PC-3 (cell line): ENCODE results near the gene CLSTN3. TPM values are rescaled to one million over a fixed set of nuclear protein-coding genes. Genes with fewer than 3 reads are reported as not detected.
"Not testable (repeated sequence)": the region's sequence is repeated elsewhere in the genome, so short reads cannot be mapped to it uniquely, and the experiment has no call there.

Source experiments
- ATAC-seq: fragments of 200-7000 bp; cut with Tn5 transposase; 2 replicates; pipeline ENCODE4 v1.9.1; 2020; ENCODE audit warnings: mild to moderate bottlenecking, moderate library complexity
- BruUV-seq: library from RNA; stranded (reverse); fragments of 400-500 nt; replicated peaks from 2 replicates; lab custom pipeline; 2021; lab: Mats Ljungman, UMichigan
- CTCF ChIA-PET: fragments of 300-600 bp; sonication (Branson Sonifier 250); formaldehyde crosslinking; loops from one replicate; lab custom pipeline; 2022; ENCODE audit warnings: antibody characterized with exemption; lab: Charles Lee
- POLR2A ChIA-PET: fragments of 300-600 bp; sonication (Branson Sonifier 250); formaldehyde crosslinking; loops from one replicate; lab custom pipeline; 2022; ENCODE audit warnings: antibody characterized with exemption; ENCODE audit not compliant: unreplicated experiment; lab: Charles Lee
- DNase-seq: peaks from one replicate; pipeline ENCODE4 v3.0.0-alpha.2; 2015
- H2AFZ ChIP-seq: fragments of 300-600 bp; sonication (generic); 2 replicates; pipeline ENCODE4 v1.6.0; 2016; ENCODE audit warnings: antibody characterized with exemption, low read length
- H3F3A ChIP-seq: fragments of 300-600 bp; sonication (generic); one replicate; pipeline ENCODE4 v1.6.0; 2017; ENCODE audit warnings: antibody characterized with exemption, low read length, control low read depth, mild to moderate bottlenecking; ENCODE audit not compliant: unreplicated experiment
- H3K27ac ChIP-seq: fragments of 300-600 bp; sonication (generic); 2 replicates; pipeline ENCODE4 v1.5.1; 2016; ENCODE audit warnings: mild to moderate bottlenecking, low read length
- H3K27me3 ChIP-seq: fragments of 300-600 bp; sonication (generic); 2 replicates; pipeline ENCODE4 v1.6.1; 2016; ENCODE audit warnings: low read length, mixed read lengths
- H3K36me3 ChIP-seq: fragments of 300-600 bp; sonication (generic); 2 replicates; pipeline ENCODE4 v1.6.1; 2016; ENCODE audit warnings: low read depth, mixed run types, low read length, mixed read lengths
- H3K4me1 ChIP-seq: fragments of 300-600 bp; sonication (generic); 2 replicates; pipeline ENCODE4 v1.5.1; 2016; ENCODE audit warnings: low read length; ENCODE audit not compliant: insufficient read depth
- H3K4me2 ChIP-seq: fragments of 300-600 bp; sonication (generic); 2 replicates; pipeline ENCODE4 v1.6.0; 2016; ENCODE audit warnings: low read length
- H3K4me3 ChIP-seq: fragments of 300-600 bp; sonication (generic); 2 replicates; pipeline ENCODE4 v1.5.1; 2016; ENCODE audit warnings: mild to moderate bottlenecking, low read length, mixed read lengths
- H3K79me2 ChIP-seq: fragments of 300-600 bp; sonication (generic); 2 replicates; pipeline ENCODE4 v1.6.1; 2017; ENCODE audit warnings: low read length, mixed read lengths
- H3K9ac ChIP-seq: fragments of 300-600 bp; sonication (generic); 2 replicates; pipeline ENCODE4 v1.6.0; 2016; ENCODE audit warnings: mild to moderate bottlenecking, low read length
- H3K9me2 ChIP-seq: fragments of 300-600 bp; sonication (generic); replicated peaks from 2 replicates; pipeline ENCODE4 v1.6.1; 2016; ENCODE audit warnings: mixed run types, low read length, mixed read lengths
- H3K9me3 ChIP-seq: fragments of 300-600 bp; sonication (generic); 2 replicates; pipeline ENCODE4 v1.6.1; 2016; ENCODE audit warnings: low read length, mixed read lengths
- H4K20me1 ChIP-seq: fragments of 300-600 bp; sonication (generic); 2 replicates; pipeline ENCODE4 v1.6.1; 2016; ENCODE audit warnings: low read length, mixed read lengths
- EZH2 ChIP-seq: fragments of 300-600 bp; sonication (generic); IDR thresholded peaks from one replicate; pipeline ENCODE4 v1.6.1; 2017; ENCODE audit warnings: antibody characterized with exemption, mild to moderate bottlenecking, low read length; ENCODE audit not compliant: unreplicated experiment
- EZH2phosphoT487 ChIP-seq: fragments of 300-600 bp; sonication (generic); IDR thresholded peaks from 2 replicates; pipeline ENCODE4 v1.6.1; 2018; ENCODE audit warnings: mild to moderate bottlenecking, antibody characterized with exemption, low read length, borderline replicate concordance
- intact Hi-C: fragments of 100-400 bp; cut with micrococcal nuclease; formaldehyde crosslinking; loops from 2 replicates; pipeline ENCODE4 v1.9.0; 2023
- total RNA-seq: library from RNA; depleted of rRNA; stranded (reverse); fragments of >200 nt; gene quantifications from 2 replicates; pipeline ENCODE4 v1.2.3, GENCODE V29; 2014
- TF ChIP-seq, protein P1 (sequence below): fragments of 300-600 bp; sonication (generic); conservative IDR thresholded peaks from 2 replicates; pipeline ENCODE4 v1.5.1; 2017; ENCODE audit warnings: antibody characterized with exemption, low read depth, mild to moderate bottlenecking, low read length

The CLSTN3 gene
- total RNA-seq, 1 experiment from 2014 or later: 10.9 TPM

GRCh38 chr12:7106082-7106481 lies 24.1 kb upstream of the CLSTN3 start:
- DNase-seq (no peak), ATAC-seq (no peak)
- peaks cover 5% of the 10 kb centered on the region; the same call in 1 of the 2 replicates for H3K36me3 ChIP-seq
- no peaks in the 10 kb centered on the region for H4K20me1 ChIP-seq
- no TSS peak for BruUV-seq
- intact Hi-C loops: no loop called here
- H3K79me2 ChIP-seq: peaks cover 19% of the 10 kb centered on the region; the same call in 1 of the 2 replicates
- H3F3A ChIP-seq: no peaks in the 10 kb centered on the region
- no peaks in the 10 kb centered on the region for H3K27me3 ChIP-seq
- TF ChIP-seq, protein P1, sequence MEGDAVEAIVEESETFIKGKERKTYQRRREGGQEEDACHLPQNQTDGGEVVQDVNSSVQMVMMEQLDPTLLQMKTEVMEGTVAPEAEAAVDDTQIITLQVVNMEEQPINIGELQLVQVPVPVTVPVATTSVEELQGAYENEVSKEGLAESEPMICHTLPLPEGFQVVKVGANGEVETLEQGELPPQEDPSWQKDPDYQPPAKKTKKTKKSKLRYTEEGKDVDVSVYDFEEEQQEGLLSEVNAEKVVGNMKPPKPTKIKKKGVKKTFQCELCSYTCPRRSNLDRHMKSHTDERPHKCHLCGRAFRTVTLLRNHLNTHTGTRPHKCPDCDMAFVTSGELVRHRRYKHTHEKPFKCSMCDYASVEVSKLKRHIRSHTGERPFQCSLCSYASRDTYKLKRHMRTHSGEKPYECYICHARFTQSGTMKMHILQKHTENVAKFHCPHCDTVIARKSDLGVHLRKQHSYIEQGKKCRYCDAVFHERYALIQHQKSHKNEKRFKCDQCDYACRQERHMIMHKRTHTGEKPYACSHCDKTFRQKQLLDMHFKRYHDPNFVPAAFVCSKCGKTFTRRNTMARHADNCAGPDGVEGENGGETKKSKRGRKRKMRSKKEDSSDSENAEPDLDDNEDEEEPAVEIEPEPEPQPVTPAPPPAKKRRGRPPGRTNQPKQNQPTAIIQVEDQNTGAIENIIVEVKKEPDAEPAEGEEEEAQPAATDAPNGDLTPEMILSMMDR: no peak
- TF ChIP-seq EZH2 (no peak), EZH2phosphoT487 (no peak)
- POLR2A ChIA-PET: no interaction called here
- no peak overlapping the region for H2AFZ ChIP-seq
- H3K4me1 ChIP-seq: no peaks in the 10 kb centered on the region; the same call in 1 of the 2 replicates
- no peak overlapping the region for H3K9ac ChIP-seq
- CTCF ChIA-PET: no interaction called here
- no peak overlapping the region for H3K4me3 ChIP-seq
- H3K9me3 ChIP-seq: no peaks in the 10 kb centered on the region
- no peak overlapping the region for H3K27ac ChIP-seq
- H3K9me2 ChIP-seq: no peaks in the 10 kb centered on the region
- no peak overlapping the region for H3K4me2 ChIP-seq

DNA sequence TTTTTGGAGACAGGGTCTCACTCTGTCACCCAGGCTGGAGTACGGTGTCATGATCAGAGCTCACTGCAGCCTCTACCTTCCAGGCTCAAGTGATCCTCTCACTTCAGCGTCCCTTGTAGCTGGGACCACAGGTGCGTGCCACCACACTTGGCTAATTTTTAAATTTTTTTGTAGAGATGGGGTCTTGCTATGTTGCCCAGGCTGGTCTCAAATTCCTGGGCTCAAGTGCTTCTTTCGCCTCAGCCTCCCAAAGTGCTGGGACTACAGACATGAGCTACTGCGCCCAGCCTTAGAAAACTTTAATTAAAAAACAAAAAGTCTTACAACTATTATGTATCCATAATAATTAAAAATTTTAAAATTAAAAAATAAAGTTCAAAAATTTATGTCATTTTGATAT lies 23.0 kb upstream of the CLSTN3 start:
- BruUV-seq: not testable (repeated sequence)

GRCh38 chr12:7107636-7108002 lies 22.6 kb upstream of the CLSTN3 start:
- peak overlapping the region; percentile 82 for H3K4me2 ChIP-seq
- no peaks in the 10 kb centered on the region for H3K27me3 ChIP-seq
- intact Hi-C loops: loop anchor here (2.0 kb wide), 1 partner anchor 47 kb away; the partner anchor contains the start of gene C1S
- POLR2A ChIA-PET: no interaction called here
- H3K27ac ChIP-seq: no peak overlapping the region
- CTCF ChIA-PET: interaction anchor here (0.6 to 0.9 kb wide), 2 partner anchors 46 to 89 kb away, joined by 3 read pairs; partner anchors contain the start of gene LPCAT3
- H3K4me3 ChIP-seq: peak overlapping the region; percentile 92
- H3K79me2 ChIP-seq: peaks cover 19% of the 10 kb centered on the region; the same call in 1 of the 2 replicates
- DNase-seq (peak; percentile 11), ATAC-seq (no peak)
- peak overlapping the region; percentile 80 for H2AFZ ChIP-seq
- no TSS peak for BruUV-seq
- H3K36me3 ChIP-seq: peaks cover 5% of the 10 kb centered on the region; the same call in 1 of the 2 replicates
- no peaks in the 10 kb centered on the region for H3K9me2 ChIP-seq
- no peaks in the 10 kb centered on the region for H3K9me3 ChIP-seq
- TF ChIP-seq EZH2phosphoT487: no peak
- TF ChIP-seq, protein P1: no peak
- TF ChIP-seq EZH2: no peak
- no peaks in the 10 kb centered on the region; the same call in 1 of the 2 replicates for H3K4me1 ChIP-seq
- no peaks in the 10 kb centered on the region for H3F3A ChIP-seq
- H3K9ac ChIP-seq: peak overlapping the region; percentile 84
- no peaks in the 10 kb centered on the region for H4K20me1 ChIP-seq

More for the DNA sequence above, 23.0 kb upstream of the CLSTN3 start:
- H3K9ac ChIP-seq, H3K4me1 ChIP-seq, ATAC-seq, H3K4me2 ChIP-seq, H4K20me1 ChIP-seq, POLR2A ChIA-PET, H3K36me3 ChIP-seq, H3F3A ChIP-seq, H3K9me3 ChIP-seq, H3K4me3 ChIP-seq, H2AFZ ChIP-seq, H3K27me3 ChIP-seq, H3K27ac ChIP-seq, H3K9me2 ChIP-seq, DNase-seq, intact Hi-C loops: not testable (repeated sequence)
- CTCF ChIA-PET: interaction anchor here (0.6 to 0.9 kb wide), 2 partner anchors 46 to 89 kb away, joined by 3 read pairs; partner anchors contain the start of gene LPCAT3
- peaks cover 19% of the 10 kb centered on the region; the same call in 1 of the 2 replicates for H3K79me2 ChIP-seq
